Measurements from ENCODE around the gene CFAP57.
A peak's percentile ranks its signal among the peaks of the same experiment; 100 is the strongest.
"Not testable (repeated sequence)": the region's sequence is repeated elsewhere in the genome, so short reads cannot be mapped to it uniquely, and the experiment has no call there.

CFAP57 gene

DNA sequence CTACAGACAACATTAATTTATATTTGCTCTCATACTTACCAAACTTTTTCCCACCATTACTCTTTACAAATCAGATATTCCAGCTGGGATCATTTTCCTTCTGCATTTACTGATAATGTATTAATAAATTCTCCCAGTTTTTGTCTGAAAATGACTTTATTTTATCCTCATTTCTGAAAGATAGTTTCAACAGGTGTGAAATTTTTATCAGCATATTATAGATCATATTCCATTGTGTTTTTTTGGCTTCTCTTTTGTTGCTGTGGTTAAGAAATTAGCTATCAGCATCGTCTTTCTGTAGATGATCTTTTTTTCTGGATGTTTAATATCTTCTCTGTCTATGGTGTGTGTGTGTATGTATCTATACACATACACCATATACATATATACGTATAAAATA is 2.7 kb downstream of the CFAP57 start:
- DNase-seq: no peak

GRCh38 chr1:43177691-43178090 is 5.6 kb downstream of the CFAP57 start:
- DNase-seq: no peak

GRCh38 chr1:43184388-43184787 is 12.3 kb downstream of the CFAP57 start:
- DNase-seq: no peak

- DNase-seq: no peak
Measured at GRCh38 chr1:43184995-43185394, 12.9 kb downstream of the CFAP57 start.

- no peak for DNase-seq
Measured at GRCh38 chr1:43188106-43188505, 16.0 kb downstream of the CFAP57 start.

DNA sequence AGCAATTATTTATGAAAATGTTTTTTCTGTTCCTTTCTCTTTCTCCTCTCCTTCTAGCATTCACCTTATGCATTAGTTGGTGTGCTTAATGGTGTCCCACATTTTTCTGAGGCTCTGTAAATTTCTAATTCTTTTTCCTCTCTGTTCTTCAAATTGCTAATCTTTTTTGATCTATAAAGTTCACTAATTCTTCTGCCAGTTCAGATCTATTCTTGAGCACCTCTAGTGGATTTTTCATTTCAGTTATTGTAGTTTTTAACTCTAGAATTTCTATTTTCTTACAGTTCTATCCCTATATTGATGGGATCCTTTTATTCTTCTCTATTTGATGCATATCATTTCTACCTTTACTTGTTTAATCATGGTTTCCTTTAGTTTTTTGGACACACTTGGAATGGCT is 22.4 kb downstream of the CFAP57 start:
- DNase-seq: no peak

DNA sequence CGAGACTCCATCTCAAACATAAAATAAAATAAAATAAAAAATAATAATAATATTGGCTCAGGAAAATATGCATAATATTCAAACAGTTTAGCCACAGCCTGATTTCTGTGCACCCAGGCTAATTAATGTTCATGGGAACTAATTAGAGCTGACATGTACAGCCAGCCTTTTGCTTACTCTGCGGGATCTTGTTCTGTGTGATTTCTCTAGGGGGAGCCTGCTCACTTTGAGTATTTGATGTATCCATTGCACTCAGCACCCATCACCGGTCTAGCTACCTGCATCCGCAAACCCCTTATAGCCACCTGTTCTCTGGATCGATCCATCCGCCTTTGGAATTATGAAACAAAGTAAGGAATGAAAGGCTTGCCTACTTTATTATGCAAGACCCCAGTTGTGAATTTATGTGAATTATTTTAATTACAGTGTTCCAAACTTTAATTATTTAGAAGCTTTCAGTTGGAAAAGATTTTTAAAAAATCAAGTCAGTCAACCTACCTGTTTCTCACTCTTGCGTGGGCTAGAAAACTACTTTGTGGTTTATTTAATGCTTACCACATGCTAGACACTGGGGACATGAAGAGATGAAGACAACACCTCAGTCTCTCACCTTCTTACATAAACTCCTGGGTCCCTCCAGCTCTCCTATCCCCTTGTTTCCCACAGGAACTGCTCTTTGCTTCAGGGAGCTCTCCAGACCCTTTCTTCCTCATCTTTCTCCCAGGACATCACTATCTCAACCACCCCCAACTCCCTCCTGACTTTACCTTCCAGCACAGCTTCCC is 25.4 kb downstream of the CFAP57 start:
- no peak for DNase-seq

- no peak for DNase-seq
Measured at GRCh38 chr1:43199093-43199726, 27.1 kb downstream of the CFAP57 start.

DNA sequence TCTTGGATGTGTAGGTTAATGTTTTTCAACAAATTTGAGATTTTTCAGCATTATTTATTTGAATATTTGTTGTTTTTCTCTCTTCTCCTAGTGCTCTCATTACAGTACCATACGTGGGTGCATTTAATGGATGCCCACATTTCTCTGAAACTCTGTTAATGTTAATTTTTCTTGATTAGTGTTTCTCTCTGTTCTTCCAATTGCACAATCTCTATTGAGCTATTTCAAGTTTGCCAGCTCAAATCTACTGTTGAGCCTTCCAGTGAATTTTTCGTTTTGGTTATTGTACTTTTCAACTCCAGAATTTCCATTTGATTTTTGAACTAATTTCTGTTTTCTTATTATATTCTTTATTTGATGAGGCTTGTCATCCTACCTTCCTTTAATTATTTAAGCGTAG is 31.7 kb downstream of the CFAP57 start:
- no peak for DNase-seq

- no peak for DNase-seq
Measured at GRCh38 chr1:43204394-43204793, 32.3 kb downstream of the CFAP57 start.

DNA sequence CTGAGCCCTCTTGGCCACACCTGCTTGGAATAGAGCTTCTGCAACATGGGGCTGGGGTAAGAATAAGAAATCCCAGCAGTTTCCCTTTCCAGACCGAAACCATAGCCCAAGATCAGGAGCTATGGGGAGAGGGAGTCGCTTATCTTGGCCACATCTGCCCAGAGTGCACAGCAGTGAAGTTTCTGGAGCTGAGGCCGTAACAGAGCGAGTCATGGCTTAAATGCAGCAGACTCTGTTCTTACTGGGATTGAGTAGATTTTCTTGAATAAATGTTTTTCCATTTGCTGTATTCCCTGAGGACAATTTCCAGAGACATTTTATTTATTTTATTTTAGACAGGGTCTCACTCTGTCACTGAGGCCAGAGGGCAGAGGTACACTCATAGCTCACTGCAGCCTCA is 33.5 kb downstream of the CFAP57 start:
- no peak for DNase-seq

DNA sequence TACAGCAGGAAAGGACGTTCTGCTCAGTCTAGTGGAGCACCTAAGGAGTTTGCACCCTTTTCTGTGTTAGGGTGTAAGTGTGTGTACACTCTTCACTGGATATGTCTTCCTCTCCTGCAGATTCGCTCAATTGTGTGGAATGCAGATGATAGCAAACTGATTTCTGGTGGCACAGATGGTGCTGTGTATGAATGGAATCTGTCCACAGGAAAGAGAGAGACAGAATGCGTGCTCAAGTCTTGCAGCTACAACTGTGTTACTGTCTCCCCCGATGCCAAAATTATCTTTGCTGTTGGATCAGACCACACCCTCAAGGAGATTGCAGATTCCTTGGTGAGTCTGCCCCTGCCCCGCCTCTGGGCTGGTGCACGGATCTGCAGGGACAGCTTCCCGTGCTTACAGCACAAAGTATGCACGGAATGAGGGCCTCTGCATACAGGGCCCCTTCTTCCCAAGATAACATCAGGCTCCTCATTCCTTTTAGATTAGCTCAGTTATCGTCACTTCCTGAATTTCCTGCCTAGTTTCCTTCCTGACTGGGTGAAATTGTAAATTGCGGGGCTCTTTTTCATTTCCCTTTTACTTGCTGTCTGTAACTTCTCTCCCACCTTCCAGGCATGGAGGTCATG is 34.6 kb downstream of the CFAP57 start:
- peak; percentile 50 to 60 for DNase-seq

- DNase-seq: no peak
Measured at GRCh38 chr1:43207229-43207853, 35.2 kb downstream of the CFAP57 start.

DNA sequence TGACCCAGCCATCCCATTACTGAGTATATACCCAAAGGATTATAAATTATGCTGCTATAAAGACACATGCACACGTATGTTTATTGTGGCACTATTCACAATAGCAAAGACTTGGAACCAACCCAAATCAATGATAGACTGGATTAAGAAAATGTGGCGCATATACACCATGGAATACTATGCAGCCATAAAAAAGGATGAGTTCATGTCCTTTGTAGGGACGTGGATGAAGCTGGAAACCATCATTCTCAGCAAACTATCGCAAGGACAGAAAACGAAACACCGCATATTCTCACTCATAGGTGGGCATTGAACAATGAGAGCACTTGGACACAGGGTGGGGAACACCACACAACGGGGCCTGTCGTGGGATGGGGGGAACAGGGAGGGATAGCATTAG is 36.1 kb downstream of the CFAP57 start:
- DNase-seq: not testable (repeated sequence)

GRCh38 chr1:43214501-43215444 is 42.6 kb downstream of the CFAP57 start:
- DNase-seq: no peak

GRCh38 chr1:43217747-43218146 is 45.6 kb downstream of the CFAP57 start:
- no peak for DNase-seq

- DNase-seq: peak in 1 of 2 experiments; percentile 5
Measured at GRCh38 chr1:43220905-43221778, 49.0 kb downstream of the CFAP57 start.

DNA sequence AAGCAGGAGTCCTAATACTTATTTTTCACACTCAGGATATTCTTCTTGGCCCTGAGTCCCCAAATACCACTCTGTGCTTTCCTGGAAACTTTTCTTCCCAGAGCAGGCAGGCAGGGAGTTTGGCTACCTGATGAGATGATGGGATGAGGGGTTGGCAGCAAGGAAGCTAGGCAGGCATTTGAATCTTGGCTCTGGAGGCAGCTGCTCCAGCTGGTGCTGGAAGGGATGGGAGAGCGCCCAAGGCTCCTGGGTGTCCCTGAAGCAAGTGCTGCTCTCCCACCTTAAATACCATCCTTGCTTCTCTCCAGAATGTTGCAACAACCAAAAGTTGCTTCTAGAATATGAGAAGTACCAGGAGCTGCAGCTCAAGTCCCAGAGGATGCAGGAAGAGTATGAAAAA is 49.7 kb downstream of the CFAP57 start:
- DNase-seq: no peak

- no peak for DNase-seq
Measured at GRCh38 chr1:43222879-43223278, 50.7 kb downstream of the CFAP57 start.

- DNase-seq: no peak
Measured at GRCh38 chr1:43225168-43225567, 53.0 kb downstream of the CFAP57 start.

DNA sequence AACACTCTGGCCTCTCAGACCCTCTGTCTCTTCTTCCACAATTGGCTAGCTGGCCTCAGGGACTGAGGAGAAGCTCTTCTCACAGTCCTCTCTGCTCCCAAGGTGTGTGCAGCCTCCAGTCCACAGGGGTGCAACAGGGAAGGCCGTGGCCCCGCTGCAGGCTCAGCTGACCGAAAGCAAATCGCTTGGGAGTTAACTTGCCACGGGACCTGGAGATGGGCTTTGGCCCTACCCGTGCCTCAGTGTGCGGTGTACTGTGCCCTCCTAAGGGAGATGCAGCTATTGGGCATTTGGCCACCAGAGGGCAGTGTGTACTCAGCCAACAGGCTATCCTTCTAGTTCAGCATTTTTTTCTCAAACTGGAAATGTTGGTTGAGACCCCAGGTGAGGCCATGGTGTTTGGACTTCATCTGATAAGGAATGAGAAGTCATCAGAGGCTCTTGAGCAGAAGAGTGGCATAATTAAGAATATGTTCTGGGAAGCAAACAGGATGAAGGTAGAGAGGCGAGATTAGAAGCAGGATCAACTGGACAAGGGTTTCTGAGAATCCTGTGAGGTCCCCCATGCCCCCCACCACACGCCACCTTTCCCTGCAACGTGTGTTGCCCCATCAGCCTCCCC is 55.1 kb downstream of the CFAP57 start:
- peak; percentile 62 to 67 for DNase-seq

All from Kasumi-1 (cell line).